Stimulated activated CD4-positive, alpha-beta T cell treated with anti-CD3 and anti-CD28 coated beads, Interleukin-1b, Interleukin-23, amount 100 ng/mL, for 24 hours (primary cell): Measurements from ENCODE around the gene ATIC.
A peak's percentile ranks its signal among the peaks of the same experiment; 100 is the strongest.
"Not testable (repeated sequence)": the region's sequence is repeated elsewhere in the genome, so short reads cannot be mapped to it uniquely, and the experiment has no call there.

Source experiments
- DNase-seq, 4 experiments: peaks; one replicate each; pipeline ENCODE4 v3.0.0-alpha.2; 2020; ENCODE audit warnings: low read depth in 4 of 4, low spot score in 1 of 4

Gene ATIC

DNA sequence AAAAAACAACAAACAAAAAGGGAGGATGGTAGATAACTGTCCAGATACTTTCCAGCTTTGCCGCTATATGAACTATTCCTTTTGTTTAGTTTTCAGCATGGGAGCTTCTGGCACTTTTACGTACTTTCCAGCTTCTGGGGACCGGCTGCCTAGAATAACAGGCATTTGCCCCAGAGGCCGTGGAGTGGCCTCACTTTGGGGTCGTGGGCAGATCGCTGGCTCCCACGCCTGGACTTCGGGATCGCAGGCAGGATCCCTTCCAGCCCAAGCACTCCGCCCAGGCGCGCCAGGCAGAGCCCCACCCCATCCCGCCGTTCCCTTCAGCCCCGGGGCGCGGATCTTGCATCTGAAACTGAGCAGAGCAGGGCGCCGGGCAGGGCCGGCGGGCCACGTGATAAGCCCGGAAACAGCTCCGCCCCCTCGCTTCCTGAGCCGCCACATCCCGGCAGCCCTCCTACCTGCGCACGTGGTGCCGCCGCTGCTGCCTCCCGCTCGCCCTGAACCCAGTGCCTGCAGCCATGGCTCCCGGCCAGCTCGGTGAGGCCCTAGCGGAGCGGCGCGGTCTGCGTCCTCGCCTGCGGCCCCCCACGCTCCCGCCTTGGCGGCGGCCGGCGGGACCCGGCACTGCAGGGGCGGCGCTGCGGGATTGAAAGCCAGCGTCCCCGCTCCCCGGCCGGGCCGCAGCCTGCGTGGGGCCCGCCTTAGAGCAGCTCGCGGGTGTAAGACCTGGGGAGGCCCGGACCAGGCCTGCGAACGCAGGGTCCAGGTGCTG, at the start of gene ATIC:
Gene ATIC, plus strand, starts transcription at position 435 of the 772 bp plus-strand sequence. Its CDS starts 84 bp downstream, at position 519.
- DNase-seq = peak; percentile 73 to 89 (median 82)

GRCh38 chr2:215262303-215262702, 49.6 kb upstream of the ATIC start:
- DNase-seq = no peak

DNA sequence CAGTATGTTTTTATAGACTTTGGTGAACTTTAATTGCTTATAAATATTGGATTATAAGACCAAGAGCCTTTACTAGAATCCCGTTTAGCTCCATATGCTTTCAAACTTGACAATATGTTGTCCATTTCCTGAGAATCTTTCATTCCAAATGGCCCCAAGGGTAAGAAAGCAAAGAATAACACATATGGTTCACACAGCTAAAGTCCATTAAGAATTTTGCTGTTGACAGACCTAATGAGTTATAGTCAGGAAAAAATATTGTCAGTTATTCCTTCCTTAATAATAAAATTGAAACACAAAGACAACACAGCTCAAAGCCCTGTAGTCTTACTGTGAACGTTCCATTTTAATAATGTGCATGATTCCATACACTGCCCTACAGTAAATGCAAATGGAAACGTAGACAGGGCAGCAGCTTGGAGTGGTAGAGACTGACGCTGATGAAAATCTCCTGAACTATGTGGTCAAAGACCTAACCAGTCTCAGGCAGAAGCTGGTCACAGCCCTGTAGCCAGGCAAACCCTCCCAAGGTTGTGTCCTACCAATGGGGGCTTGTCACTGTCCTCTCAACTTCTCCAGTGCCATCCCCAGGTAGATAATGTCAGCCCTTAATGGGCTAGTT, 49.0 kb upstream of the ATIC start:
- DNase-seq = no peak

GRCh38 chr2:215264374-215264773, 47.5 kb upstream of the ATIC start:
- DNase-seq = no peak

GRCh38 chr2:215269397-215270117, 42.3 kb upstream of the ATIC start:
- DNase-seq = peak; percentile 9 to 33 (median 20)

DNA sequence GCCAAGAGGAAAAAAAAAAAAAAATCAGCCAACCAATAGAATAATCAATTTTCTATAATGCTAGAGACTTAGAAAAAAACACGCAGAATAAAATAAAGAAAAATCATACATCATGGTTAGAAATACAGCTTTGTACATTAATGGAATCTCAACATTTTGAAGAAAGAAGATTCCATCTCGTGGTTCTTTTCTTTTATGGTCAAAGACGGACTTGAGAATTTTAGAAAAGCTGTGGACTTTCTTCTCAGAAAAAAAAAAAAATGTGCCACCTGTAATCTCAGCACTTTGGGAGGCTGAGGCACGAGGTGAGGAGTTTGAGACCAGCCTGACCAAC, 41.8 kb upstream of the ATIC start:
- no peak for DNase-seq

- no peak for DNase-seq
Measured at GRCh38 chr2:215271446-215271845, 40.4 kb upstream of the ATIC start.

DNA sequence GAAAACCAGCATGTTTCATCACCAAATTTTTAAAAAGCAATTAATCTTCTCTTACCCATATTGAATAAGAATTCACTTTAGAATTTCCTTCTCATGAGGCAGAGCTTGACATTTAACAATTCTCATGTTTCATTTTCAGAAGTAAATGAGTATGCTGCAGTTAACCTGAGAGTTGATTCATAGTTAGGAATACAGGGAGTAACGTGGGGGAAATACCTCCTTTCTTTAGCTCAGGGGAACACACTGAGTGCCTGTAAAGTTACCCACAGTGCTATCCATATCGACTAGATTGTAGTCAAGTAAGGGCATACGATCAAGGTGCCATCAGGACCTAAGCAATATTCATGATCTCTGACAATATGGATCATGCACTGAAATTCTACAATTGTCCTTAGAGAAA, 38.9 kb upstream of the ATIC start:
- no peak for DNase-seq

GRCh38 chr2:215274829-215275228, 37.0 kb upstream of the ATIC start:
- DNase-seq = no peak

DNA sequence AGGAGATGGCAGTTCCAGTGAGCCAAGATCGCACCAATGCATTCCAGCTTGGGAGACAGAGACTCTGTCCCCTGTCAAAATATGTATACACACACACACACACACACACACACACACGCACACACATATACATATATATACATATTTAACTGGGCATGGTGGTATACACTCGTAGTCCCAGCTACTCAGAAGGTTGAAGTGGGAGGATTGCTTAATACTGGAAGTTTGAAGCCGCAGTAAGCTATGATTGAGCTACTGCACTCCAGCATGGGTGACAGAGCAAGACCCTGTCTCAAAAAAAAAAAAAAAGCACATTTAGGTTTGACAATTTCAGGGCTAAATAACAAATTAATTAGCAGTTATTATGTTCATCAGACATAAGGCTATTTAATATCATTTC, 36.0 kb upstream of the ATIC start:
- DNase-seq = no peak

DNA sequence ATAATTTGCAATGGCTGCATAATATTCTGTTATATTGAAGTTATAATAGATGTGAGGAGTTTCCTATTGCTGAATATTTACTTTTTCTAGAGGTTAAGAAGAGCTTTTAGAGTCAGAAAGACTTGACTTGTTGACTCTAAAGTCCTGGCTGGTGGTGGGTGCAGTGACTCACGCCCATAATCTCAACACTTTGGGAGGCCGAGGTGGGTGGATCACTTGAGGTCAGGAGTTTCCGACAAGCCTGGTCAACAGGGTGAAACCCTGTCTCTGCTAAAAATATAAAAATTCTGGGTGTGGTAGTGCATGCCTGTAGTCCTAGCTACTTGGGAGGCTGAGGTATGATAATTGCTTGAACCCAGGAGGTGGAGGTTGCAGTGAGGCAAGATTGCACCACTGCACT, 33.9 kb upstream of the ATIC start:
- DNase-seq = no peak

DNA sequence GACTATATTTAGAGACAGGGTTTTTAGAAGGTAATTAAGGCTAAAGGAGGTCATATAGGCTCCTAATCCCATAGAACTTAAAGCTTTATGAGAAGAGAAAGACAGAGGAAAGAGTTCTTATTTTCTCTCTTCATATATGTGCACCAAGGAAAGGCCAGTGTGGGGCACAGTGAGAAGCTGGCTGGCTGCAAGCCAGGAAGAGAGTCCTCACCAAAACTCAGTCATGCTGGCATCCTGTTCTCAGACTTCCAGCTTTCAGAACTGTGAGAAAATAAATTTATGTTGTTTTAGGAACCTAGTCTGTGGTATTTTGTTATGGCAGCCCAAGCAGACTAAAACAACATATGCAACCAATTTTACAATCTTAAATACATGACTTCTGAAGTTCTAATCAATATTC, 31.5 kb upstream of the ATIC start:
- DNase-seq = no peak

- DNase-seq = no peak
Measured at GRCh38 chr2:215283221-215283620, 28.6 kb upstream of the ATIC start.

- DNase-seq = no peak
Measured at GRCh38 chr2:215286309-215286708, 25.6 kb upstream of the ATIC start.

- DNase-seq = no peak
Measured at GRCh38 chr2:215288112-215288815, 23.6 kb upstream of the ATIC start.

DNA sequence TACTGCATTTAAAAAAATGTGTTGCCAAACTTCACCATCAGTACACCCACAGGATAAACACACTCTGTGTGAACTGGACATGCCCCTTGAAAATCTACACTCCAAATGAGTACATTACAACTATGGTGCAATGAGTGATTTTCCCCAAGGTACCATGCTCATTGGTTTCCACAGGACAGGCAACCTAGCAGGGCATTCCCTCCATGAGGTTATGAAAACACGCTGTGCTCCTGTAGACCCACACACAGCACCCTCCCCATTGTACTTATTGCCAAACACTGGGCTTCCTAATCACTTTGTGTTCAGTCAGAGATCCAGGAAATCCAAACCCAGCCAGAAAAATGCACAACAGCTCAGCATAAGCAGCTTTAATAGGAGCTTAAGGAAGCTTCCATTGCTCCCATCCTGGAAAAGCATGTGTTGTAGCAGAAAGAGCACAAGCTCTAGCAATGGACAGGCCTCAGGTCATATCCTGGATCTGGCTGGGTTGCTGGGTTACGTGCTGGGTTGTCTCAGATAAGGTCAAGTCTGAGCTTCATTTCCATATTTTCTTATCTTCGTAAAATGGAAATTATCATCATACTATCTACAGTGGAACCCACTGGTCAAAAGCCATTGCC, 20.8 kb upstream of the ATIC start:
- no peak for DNase-seq

DNA sequence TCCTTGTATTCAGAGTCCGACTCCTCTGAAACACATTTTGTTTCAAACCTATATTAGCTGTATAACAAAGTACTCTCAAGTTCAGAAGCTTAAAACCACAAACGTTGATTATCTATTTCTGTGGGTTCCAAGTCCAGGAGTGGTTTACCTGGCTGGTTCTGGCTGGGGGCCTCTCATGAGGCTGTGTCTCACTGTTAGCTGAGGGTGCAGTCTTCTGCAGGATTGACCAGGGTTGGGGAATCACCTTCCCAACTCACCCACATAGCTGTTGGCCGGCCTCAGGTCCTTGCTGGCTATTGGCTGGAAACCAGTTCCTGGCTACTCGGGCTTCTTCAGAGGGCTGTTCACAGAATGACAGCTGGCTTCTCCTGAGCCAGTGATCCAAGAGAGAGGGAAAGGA, 18.0 kb upstream of the ATIC start:
- DNase-seq = no peak

GRCh38 chr2:215299337-215299859, 12.5 kb upstream of the ATIC start:
- no peak for DNase-seq

GRCh38 chr2:215301994-215302393, 9.9 kb upstream of the ATIC start:
- no peak for DNase-seq

DNA sequence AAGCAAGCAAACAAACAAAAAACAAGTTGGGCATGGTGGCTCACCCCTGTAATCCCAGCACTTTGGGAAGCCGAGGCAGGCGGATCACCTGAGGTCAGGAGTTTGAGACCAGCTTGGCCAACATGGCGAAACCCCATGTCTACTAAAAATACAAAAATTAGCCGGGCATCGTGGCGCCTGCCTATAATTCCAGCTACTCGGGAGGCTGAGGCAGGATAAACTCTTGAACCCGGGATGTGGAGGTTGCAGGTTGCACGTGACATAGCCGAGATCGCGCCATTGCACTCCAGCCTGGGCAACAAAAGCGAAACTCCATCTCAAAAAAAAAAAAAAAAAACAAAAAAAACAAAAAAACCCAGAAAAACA, 617 bp upstream of the ATIC start:
- not testable (repeated sequence) for DNase-seq

GRCh38 chr2:215313255-215313613, 1.4 kb downstream of the ATIC start:
- DNase-seq = no peak
